IPS DF 4.7 (cell line): ENCODE measurements around the gene DEDD.
A peak's percentile ranks its signal among the peaks of the same experiment; 100 is the strongest.

ENCODE experiments used
- DNase-seq: peaks from one replicate; pipeline ENCODE4 v3.0.0-alpha.2; 2013; ENCODE audit warnings: low spot score; ENCODE audit errors: extremely low read depth

The DEDD gene, protein sequence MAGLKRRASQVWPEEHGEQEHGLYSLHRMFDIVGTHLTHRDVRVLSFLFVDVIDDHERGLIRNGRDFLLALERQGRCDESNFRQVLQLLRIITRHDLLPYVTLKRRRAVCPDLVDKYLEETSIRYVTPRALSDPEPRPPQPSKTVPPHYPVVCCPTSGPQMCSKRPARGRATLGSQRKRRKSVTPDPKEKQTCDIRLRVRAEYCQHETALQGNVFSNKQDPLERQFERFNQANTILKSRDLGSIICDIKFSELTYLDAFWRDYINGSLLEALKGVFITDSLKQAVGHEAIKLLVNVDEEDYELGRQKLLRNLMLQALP

DNA sequence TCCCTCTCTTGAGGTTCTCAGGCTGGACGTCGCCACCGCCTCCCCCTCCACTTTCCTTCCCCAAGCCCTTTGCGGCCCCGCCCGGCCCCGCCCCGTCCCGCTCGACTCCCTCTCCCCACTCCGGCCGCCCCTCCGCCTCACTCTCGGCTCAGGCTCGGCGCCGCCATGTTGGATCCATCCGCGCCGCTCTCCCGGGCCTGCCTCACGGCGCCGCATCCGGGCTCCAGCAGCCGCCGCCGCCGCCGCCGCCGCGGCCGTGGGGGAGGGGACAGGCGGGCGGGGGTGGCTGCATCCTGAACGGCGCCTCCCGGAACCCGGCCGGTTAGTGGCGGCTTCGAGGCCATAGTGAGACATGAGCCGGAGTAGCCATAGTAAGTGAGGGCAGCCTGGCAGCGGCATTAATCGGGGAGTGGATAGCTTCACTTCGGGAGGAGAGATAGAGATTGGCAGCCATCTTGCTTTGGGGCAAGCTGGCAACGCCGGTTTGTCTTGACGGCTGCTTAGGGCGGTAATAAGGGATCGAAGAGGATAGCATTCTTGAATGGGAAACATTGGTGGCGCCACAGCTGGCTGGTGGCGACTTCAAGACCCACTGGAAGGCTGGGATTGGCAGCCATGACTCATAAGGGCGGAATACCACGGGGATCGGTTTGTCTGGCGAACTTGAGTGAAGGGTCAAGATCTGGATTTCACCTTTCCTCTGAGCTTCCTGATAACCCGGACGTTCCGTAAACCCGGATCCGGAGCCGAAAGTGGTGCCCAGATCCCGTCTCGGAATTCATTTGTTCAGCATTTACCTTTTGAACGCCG lies at the start of gene DEDD:
Gene DEDD, minus strand, starts transcription at position 258 of the 810 bp plus-strand sequence. CDS start 8,205 bp downstream, outside the sequence.
- DNase-seq = peak; percentile 89

DNA sequence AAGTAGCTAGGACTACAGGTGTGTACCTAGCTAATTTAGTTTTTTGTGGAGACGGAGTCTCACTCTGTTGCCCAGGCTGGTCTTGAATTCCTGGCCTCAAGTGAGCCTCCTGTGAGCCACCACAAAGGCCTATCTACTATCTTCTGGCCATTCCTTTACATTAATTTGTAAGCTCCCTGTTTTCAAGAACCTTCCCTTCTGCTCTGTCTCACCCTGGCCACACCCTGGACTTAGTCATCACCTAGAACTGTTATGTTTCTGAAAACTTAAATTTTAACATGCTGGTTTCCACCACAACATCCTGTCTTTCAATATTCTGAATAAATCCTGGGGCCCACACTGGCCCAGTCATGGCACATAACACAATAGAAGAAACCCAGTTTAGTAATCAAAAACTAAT lies 49.7 kb upstream of the DEDD start:
- no peak for DNase-seq

DNA sequence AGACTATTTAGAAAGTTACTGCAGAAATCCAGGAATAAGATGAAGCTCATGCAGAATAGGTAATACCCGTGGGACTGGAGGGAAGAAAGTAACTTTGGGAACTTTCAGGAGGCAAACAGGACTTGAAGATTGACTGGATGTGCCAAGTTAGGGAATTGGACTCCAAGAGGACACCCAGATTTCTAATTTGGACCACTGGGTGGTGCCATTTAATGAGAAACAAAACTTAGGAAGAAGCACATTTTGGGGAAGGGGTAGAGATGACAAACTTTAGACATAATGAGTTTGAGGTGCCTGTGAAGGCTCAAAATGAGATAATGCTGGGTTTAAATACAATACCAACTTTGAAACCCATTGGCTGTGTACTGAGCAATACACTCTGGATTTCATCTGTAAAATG lies 48.2 kb upstream of the DEDD start:
- DNase-seq = no peak

DNA sequence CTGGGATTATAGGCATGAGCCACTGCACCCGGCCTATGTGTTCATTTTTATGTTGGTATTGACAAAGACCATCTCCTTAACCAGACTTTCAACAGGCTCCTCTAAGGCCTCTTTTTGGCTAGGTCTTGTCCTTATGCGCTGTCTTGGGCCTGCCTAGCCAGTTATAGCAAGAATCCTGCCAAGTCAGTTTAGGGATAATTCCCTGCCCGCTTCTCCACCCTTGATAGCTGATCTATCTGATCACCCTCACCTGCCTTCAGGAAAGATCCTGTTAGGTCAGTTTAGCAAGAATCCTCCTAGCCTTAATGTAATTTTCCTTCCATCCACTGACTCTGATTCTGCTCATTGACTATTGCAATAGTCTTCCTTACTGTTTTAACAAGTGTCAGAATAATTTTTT lies 47.2 kb upstream of the DEDD start:
- no peak for DNase-seq

DNA sequence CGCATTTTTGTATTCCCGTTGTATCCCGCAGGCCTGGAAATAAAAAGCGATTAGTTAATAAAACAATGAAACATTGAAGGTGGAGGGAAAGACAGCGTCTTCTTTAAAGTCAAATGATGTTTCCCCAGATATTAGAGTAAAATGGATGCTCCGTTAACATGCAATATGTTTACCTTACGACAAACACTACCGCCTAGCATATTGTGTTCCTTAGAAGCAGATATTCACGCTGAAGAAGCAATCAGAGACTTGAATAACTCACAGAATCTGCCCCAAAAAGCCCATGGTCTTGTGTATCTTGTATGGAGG lies 45.4 kb upstream of the DEDD start:
- DNase-seq = no peak

DNA sequence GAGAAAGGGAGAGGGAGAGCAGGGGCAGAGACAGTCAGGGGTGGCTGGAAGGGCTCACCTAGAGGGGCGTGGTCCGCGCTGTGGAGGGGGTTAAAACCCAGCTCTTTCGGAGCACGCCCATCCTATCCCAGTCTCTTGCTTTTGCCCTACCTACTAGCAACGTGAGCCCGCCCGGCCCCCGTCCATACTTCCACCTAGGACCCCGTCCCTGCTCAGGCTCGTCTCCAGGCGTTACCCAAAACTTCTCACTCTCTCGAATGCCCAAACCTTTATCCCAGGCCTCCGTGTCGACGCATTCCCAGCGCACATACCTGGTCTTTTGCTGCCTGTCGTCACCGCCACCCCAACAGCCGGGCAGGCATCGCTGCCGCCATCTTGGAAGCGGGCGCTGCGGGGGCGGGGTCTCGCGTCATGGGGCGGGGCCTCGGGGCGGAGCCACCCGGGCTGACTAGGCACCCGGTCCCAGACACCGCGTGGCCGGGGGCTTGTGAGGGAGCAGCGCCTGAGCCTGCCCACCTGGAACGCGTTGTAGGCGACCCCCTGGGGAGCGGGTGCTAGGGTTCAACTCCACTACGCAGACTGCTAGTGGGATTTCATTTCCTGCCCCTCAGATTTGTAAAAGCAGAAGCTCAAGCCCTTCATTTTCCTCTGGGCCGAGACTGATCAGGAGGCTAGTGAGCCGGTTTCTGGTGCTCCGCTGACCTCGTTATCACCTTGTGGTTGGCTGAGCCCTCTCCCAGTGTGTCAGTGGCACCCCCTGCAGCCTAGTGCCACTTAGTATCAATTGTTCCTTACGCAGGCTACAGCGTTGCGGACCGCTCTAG lies 44.9 kb upstream of the DEDD start, which contains the start of gene B4GALT3:
Gene B4GALT3, minus strand, starts transcription at position 396 of the 824 bp plus-strand sequence. CDS start 1,447 bp downstream, outside the sequence.
- no peak for DNase-seq

DNA sequence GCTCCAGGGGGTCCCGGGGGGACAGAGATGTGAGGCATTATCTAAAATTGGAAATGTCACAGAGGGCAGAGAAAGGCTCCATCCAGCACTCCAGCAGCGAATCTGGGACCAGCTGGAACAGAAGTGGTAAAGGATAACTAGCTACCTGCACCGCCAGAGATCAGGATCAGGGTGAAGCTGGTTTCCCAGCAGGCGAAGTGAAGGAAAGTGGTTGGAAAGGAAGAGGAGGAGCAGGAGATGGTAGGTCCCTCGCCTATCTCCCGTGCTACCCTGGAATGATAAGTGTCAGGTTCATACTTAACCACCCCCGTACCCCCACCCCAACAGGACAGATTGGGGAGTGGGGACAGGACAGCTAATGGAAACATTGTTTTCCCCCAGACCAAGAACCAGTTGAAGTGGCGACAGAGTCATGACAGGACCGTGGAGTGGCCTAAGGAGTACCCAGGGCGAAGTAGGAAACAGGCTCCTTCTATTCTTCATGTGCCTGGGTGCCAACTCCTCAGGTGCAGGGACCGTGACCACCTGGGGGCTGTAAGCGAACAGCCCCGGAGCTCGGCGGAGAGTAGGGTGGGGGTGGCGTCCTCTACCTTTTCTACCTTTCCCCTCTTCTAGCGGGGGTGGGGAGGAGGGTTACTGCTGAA lies 44.1 kb upstream of the DEDD start:
- DNase-seq = no peak

DNA sequence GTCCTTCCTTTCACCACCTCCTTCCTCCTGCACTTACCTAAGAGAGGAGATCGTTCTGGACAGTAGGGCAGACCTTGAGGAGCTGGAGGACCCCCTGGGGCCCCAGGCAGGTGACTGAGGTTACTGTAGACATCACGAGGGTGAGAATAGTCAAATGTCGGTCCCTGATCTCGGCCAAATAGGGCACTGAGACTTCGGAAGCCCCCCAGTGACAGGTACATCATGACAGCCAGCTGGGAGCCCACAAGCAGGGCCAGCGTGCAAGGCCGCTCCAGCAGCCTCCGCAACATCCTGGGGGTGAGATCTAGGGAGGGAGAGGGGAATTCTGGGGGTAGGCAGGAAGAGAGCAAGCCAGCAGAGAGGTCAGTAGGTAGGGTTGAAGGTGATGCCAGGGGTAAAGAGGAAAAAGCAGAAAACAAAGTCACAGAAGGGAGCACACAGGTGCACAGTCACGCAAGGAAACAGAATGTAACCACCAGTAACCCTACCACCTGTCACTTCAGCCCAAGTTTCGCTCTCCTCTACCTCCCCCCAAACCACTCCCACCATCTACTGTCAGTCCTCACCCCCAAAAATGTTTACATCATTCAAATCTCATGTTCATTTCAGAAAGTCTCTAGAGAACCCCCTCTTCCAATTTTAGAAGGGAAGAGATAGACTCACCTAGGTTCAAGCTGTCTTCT lies 43.4 kb upstream of the DEDD start:
- no peak for DNase-seq

DNA sequence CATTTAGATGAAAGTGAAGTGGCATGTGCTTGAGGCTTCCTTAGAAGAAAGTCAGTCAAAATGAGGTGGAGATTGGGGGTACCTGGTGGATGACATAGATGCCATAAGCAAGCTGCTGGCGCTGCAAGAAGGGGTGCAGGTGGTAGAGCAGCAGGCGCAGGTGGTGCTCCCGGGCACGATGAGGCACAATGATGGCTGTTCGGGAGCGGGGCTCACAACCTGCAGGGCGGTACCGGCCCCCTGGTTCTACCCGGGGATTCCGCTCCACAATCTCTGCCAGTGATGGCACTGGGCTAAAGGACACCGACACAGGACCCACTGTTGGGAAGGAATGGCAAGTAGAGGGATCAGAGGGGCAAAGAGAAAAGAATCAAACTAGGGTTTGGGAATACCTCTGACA lies 42.4 kb upstream of the DEDD start:
- DNase-seq = no peak

DNA sequence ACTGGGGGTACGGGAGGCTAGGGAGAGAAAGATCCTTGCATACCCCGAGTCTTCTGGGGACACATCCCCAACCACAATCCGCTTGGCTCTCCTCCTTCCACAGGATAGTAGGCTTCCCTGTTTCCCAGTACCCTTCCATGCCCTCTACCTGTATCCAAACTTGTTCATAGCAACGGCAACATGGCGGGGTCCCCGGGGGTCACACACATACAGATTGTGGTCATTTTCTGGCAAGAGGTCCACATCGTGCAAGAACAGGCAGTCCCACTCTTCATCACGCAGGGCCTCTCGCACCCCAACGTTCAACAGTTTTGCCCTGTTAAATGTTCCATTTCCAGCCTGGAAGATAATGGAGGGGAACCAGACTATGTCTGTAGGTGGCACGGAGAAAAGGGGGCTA lies 41.2 kb upstream of the DEDD start:
- DNase-seq = no peak

DNA sequence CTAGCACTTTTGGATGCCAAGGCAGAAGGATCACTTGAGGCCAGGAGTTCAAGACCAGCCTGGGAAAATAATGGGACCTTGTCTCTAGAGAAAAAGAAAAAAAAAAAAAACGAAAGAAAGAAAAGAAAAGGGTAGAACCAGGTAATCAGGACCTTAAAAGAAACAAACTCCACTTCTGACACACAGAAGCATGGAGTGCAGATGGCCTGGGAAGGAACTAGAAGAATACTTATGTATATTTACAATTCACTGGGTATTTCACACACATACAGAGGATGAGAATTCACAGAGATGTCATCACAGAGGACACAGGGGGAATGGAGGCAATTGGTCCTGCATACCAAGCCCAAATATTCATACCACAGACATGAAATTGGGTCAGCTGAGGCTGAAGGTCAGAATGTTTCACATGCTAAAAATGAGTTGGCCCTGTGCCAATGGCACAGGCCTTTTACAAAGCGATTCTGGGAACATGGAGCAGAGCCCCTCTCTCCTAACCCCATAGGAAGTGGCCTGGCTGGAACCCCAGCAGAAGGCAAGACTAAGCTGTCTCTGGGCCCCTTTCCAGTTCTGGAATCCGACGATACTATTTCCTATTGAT lies 40.4 kb upstream of the DEDD start:
- DNase-seq = no peak

DNA sequence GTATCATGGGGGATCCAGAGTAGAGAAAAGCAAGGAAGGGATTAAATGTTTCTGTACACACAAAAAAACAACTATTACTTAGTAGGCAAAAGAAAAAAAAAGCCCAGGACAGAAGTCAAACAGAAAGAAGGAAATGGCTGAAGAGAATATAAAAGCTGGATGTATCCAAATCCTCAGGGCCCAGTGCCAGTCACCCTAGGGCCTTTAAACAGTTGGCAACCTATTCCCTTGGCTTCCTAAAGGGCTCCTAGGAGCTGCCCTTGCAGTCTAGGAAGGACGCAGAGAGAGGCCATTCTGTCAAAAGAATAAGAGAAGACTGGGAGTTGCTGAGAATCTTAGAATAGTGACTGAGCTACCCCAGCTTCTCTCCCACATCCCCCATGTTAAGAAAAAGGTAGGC lies 39.9 kb upstream of the DEDD start:
- DNase-seq = no peak

DNA sequence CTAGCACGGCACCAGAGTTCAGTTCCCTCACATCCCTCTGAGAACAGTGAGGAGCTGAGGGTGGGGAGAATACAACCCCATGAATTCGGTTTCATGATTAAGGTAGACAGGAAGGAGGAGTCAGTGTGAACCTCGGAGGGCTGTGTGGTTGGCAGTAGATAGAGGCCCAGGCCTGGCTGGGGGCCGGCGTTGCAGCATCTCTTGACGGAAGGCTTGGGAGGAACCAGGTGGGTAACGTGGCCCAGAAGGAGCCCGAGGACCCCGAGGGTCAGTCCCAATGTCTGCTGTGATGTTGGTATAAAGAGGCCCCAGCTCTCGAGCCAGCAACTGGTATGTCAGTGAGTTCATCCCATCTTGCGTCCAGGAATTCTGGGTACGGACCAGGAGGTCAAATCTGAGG lies 39.2 kb upstream of the DEDD start:
- DNase-seq = no peak

DNA sequence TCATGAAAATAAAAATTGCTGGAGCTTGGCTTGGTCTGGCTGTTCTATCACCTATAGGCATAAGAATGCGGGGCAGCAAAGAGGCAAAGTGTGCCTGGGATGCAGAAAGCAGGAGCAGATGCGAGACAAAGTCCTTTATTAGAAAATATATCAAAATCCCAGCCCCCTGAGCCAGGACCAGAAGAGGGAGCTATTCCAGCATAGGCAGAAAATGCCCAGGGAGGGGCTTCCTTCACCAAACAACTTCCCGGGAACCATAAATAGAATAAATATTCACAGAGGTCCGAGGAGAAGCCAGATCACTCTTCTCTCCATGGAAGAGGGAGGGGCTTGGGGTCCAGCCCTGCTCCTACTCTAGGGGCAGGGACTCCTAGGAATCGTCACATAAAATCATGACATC lies 38.7 kb upstream of the DEDD start:
- DNase-seq = no peak

DNA sequence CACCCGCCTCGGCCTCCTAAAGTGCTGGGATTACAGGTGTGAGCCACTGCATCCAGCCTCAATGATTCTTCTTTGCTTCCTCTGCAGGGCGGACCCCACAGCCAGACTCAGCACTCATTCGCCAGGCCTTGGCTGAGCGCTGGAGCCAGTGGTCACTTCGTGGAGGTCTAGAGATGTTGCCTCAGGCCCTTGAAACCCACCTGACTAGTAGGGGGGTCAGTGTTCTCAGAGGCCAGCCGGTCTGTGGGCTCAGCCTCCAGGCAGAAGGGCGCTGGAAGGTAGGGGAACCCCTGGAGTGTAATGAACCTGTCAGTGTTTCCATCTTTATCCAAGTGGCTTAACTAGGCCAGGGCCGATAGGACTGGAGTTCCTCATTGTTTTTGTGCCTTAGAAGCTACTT lies 36.4 kb upstream of the DEDD start:
- DNase-seq = no peak

DNA sequence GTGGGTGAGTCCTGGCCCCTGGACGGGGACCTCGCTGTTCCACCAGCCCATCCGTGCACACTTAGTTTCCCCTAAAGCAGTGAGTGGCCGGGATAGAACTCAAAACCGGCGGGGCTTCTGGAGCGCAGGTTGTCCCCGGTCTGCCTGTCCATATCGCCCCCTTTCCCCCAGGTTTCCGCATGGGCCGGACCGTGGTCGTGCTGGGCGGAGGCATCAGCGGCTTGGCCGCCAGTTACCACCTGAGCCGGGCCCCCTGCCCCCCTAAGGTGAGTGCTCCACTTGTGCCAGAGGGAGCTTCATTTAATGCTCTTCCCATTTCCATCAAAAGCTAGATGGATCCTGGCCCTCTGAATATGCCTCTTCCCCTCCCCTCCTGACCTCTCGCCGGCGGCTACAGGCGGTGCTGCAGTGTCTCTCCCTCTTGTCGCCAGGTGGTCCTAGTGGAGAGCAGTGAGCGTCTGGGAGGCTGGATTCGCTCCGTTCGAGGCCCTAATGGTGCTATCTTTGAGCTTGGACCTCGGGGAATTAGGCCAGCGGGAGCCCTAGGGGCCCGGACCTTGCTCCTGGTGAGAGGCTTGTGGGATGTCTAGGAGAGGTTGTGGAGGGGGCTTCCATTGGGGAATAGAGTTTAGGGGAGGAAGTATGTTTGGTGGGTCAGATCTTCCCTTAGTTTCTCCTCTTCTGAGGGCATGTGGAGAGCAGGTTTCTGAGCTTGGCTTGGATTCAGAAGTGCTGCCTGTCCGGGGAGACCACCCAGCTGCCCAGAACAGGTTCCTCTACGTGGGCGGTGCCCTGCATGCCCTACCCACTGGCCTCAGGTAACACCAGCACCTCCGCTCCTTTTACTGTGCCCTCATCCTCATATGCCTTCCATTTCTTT lies 34.4 kb upstream of the DEDD start:
- no peak for DNase-seq

DNA sequence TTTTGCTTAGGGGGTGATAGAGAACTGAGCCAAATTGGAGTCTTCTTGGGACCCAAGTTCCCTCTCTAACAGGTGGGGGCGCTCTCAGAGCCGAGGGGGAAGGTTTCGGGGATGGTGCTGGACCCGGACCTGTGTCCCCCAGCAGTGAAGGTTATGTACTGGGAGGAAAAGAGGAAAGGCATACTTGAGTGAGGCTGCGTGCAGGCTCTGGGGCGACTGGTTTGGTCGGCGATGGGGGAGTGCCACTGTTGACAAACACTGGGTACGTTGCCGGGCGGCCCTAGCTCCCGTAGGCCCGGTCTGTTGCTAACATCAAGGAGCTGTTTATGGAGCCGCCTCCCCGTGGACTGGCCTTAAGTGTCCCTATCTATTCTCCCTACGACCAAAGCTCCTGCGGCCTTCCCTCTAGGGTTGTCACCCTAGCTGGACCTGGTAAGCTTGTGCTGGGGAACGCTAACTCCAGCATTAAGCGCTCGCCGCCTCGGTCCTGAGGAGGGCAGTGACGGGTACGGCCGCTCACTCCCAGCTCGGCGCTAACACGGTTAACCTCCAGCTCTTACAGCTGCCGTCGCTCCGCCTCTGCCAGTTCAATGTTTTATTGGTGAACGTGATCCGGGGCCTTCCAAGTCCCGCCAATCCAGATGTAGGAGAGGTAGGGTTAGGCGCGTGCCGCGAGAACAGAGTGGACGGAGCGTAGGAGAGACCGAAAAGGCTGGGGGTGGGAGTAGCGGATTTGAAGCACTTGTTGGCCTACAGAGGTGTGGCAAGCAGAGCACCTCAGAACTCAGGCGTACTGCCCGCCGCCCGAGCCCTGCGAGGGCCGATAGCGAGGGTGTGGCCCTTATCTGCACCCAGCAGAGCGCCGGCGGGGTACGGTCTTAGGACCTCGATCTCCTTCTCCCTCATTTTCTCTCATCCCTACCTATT lies 33.5 kb upstream of the DEDD start, which contains the start of gene PPOX:
Gene PPOX, plus strand, starts transcription at position 685 of the 927 bp plus-strand sequence. CDS start 422 bp downstream, outside the sequence.
- no peak for DNase-seq

DNA sequence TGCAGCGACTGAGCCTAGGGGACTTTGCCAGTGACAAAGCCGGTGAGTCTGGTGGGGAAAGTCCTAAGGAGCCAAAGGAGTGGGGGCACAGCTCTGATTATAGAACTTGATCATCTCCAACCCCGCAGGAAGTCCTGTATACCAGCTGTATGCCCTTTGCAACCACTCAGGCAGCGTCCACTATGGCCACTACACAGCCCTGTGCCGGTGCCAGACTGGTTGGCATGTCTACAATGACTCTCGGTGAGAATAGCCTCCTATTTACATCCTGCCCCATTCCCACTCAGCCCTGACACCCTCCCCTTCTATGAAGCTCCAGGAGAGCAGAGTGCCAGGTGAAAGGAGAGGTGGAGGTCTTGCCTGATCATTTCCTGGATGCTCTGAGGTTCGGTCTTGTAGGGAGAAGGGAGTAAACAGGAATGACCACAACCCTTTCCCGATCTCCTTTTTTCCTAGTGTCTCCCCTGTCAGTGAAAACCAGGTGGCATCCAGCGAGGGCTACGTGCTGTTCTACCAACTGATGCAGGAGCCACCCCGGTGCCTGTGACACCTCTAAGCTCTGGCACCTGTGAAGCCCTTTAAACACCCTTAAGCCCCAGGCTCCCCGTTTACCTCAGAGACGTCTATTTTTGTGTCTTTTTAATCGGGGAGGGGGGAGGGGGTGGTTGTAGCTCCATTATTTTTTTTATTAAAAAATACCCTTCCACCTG lies 32.6 kb upstream of the DEDD start:
- DNase-seq = no peak
